CD4-positive, alpha-beta T cell (primary cell): ENCODE measurements around the gene GLP1R. TPM values are rescaled to one million over a fixed set of nuclear protein-coding genes. Genes with fewer than 3 reads are reported as not detected.

Source experiments
- ATAC-seq: fragments of 200-7000 bp; cut with Tn5 transposase; one replicate; pipeline ENCODE4 v1.10.0; 2022; ENCODE audit warnings: mild to moderate bottlenecking; ENCODE audit not compliant: poor library complexity
- CTCF ChIA-PET: fragments of 350-600 bp; sonication (Branson Sonifier 250); formaldehyde crosslinking; loops from one replicate; lab custom pipeline; 2021; ENCODE audit warnings: antibody characterized with exemption, inconsistent platforms; lab: Charles Lee
- POLR2A ChIA-PET: fragments of 350-600 bp; sonication (Branson Sonifier 250); formaldehyde crosslinking; loops from one replicate; lab custom pipeline; 2021; ENCODE audit warnings: antibody characterized with exemption, inconsistent platforms; lab: Charles Lee
- DNase-seq, 14 experiments: peaks; one replicate each; pipeline ENCODE4 v3.0.0-alpha.2; 2013 to 2020; ENCODE audit warnings: mixed read lengths in 2 of 14
- H3K27ac ChIP-seq, 2 donors: one replicate each; pipeline versions ENCODE4 v1.5.1 to v1.7.0; 2013; ENCODE audit warnings: low read length in 2 of 2, low read depth in 1 of 2, mild to moderate bottlenecking in 1 of 2
- H3K27me3 ChIP-seq, 2 experiments: 1 replicate in 1 of 2; 2 replicates in 1 of 2; pipeline versions ENCODE4 v1.6.1 to v1.7.0; 2013; ENCODE audit warnings: low read length in 2 of 2, control low read depth in 1 of 2, mild to moderate bottlenecking in 1 of 2, moderate library complexity in 1 of 2; ENCODE audit not compliant: insufficient read depth in 2 of 2, control insufficient read depth in 1 of 2
- H3K36me3 ChIP-seq: one replicate; pipeline ENCODE4 v1.6.1; 2013; ENCODE audit warnings: low read length, control low read depth; ENCODE audit not compliant: insufficient read depth
- H3K4me1 ChIP-seq: one replicate; pipeline ENCODE4 v1.6.1; 2013; ENCODE audit warnings: low read length, control low read depth; ENCODE audit not compliant: insufficient read depth
- H3K4me3 ChIP-seq: one replicate; pipeline ENCODE4 v1.5.1; 2013; ENCODE audit warnings: mild to moderate bottlenecking, low read length, moderate library complexity
- H3K9me3 ChIP-seq, 2 experiments: 1 replicate in 1 of 2; 2 replicates in 1 of 2; pipeline versions ENCODE4 v1.6.1 to v1.7.0; 2013; ENCODE audit warnings: low read length in 2 of 2, mild to moderate bottlenecking in 2 of 2, control low read depth in 1 of 2, moderate library complexity in 1 of 2; ENCODE audit not compliant: control insufficient read depth in 1 of 2, insufficient read depth in 1 of 2
- H3K27ac Mint-ChIP-seq: one replicate; pipeline ENCODE4 v1.8.0; 2020; ENCODE audit warnings: mixed read lengths
- H3K27me3 Mint-ChIP-seq: one replicate; pipeline ENCODE4 v1.8.0; 2021; ENCODE audit warnings: mixed read lengths
- H3K36me3 Mint-ChIP-seq: one replicate; pipeline ENCODE4 v1.8.0; 2021; ENCODE audit warnings: low read depth, mixed read lengths
- H3K4me1 Mint-ChIP-seq: one replicate; pipeline ENCODE4 v1.8.0; 2021; ENCODE audit warnings: low read depth, mixed read lengths
- H3K4me3 Mint-ChIP-seq: one replicate; pipeline ENCODE4 v1.8.0; 2020; ENCODE audit warnings: mild to moderate bottlenecking, mixed read lengths
- H3K9me3 Mint-ChIP-seq: one replicate; pipeline ENCODE4 v1.8.0; 2020; ENCODE audit warnings: mixed read lengths
- intact Hi-C, 2 experiments: fragments of 100-400 bp; cut with DNase I in 1 of 2; cut with micrococcal nuclease in 1 of 2; formaldehyde crosslinking; loops; one replicate each; pipeline versions ENCODE4 v1.15.1 to v1.9.0; 2023 to 2025; cut with DNase I, micrococcal nuclease
- total RNA-seq, 174 experiments: library from RNA in 2 of 174; stranded (reverse) in 2 of 174; gene quantifications; one replicate each; pipeline ENCODE4 v1.2.3 and lab custom pipeline; 2021 to 2026
- TF ChIP-seq, protein P1 (sequence below): fragments of 200-600 bp; IDR thresholded peaks from one replicate; pipeline ENCODE4 v1.8.0; 2022; ENCODE audit warnings: antibody characterized with exemption, mild to moderate bottlenecking

Gene GLP1R
- total RNA-seq, 2 experiments from 2014 or later, result not detected

DNA sequence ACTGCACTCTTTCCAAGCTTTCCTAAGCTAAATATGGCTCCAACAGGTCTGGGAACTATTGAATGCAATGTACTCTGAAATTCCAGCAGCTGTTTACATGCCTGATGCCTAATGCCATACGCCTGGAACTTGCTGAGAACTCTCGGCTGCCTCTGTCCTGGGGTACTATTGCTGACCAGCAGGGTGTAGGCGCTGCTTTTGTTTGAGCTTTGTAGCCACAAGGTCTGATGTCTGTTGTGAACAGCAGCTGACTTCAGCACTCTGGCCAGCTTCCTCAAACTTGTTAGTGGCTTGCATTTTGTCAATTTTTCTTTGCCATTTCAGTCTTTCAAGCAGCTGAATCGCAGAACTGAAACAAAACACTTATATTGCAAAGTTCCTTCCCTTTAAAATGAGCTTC lies 39.8 kb downstream of the GLP1R start:
- H3K27ac Mint-ChIP-seq, result no peak overlapping the region
- intact Hi-C loops, result no loop called here
- H3K27me3 Mint-ChIP-seq, result peaks cover 49% of the 10 kb centered on the region
- H3K4me1 Mint-ChIP-seq, result no peaks in the 10 kb centered on the region
- H3K4me3 ChIP-seq, result no peak overlapping the region
- POLR2A ChIA-PET, result interaction anchor here (1.1 kb wide), 1 partner anchor 26 kb away, joined by 4 read pairs; the partner anchor contains the start of gene SAYSD1
- TF ChIP-seq, protein P1, sequence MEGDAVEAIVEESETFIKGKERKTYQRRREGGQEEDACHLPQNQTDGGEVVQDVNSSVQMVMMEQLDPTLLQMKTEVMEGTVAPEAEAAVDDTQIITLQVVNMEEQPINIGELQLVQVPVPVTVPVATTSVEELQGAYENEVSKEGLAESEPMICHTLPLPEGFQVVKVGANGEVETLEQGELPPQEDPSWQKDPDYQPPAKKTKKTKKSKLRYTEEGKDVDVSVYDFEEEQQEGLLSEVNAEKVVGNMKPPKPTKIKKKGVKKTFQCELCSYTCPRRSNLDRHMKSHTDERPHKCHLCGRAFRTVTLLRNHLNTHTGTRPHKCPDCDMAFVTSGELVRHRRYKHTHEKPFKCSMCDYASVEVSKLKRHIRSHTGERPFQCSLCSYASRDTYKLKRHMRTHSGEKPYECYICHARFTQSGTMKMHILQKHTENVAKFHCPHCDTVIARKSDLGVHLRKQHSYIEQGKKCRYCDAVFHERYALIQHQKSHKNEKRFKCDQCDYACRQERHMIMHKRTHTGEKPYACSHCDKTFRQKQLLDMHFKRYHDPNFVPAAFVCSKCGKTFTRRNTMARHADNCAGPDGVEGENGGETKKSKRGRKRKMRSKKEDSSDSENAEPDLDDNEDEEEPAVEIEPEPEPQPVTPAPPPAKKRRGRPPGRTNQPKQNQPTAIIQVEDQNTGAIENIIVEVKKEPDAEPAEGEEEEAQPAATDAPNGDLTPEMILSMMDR, result no peak
- H3K27ac ChIP-seq, result no peak overlapping the region
- ATAC-seq (peak; percentile 37), DNase-seq (peak in 4 of 14 experiments; percentile 5 to 40 (median 22))
- H3K36me3 ChIP-seq, result no peaks in the 10 kb centered on the region
- H3K9me3 Mint-ChIP-seq, result no peaks in the 10 kb centered on the region
- H3K9me3 ChIP-seq, result no peaks in the 10 kb centered on the region
- no peaks in the 10 kb centered on the region for H3K4me1 ChIP-seq
- H3K4me3 Mint-ChIP-seq, result no peak overlapping the region
- CTCF ChIA-PET, result interaction anchor here (0.8 to 1.7 kb wide), 3 partner anchors 14 to 215 kb away, joined by 3 to 8 read pairs (median 4); partner anchors contain the start of gene SAYSD1
- peaks cover 28 to 29% of the 10 kb centered on the region in 2 experiments for H3K27me3 ChIP-seq
- no peaks in the 10 kb centered on the region for H3K36me3 Mint-ChIP-seq

- intact Hi-C loops, result loop anchor here in 1 of 2 experiments (10.0 kb wide), 1 partner anchor 215 kb away; no protein-coding TSS in a partner anchor
- DNase-seq (no peak), ATAC-seq (no peak)
- POLR2A ChIA-PET, result no interaction called here
- Mint-ChIP-seq H3K4me3 (no peak overlapping the region), H3K27me3 (peaks cover 44% of the 10 kb centered on the region), H3K36me3 (no peaks in the 10 kb centered on the region), H3K9me3 (no peaks in the 10 kb centered on the region), H3K27ac (no peak overlapping the region), H3K4me1 (no peaks in the 10 kb centered on the region)
- CTCF ChIA-PET, result interaction anchor here (1.0 kb wide), 1 partner anchor 19 kb away, joined by 3 read pairs; no protein-coding TSS in a partner anchor
- Histone ChIP-seq H3K4me3 (no peak overlapping the region), H3K27me3 (peaks cover 26 to 28% of the 10 kb centered on the region in 2 experiments), H3K36me3 (no peaks in the 10 kb centered on the region), H3K4me1 (no peaks in the 10 kb centered on the region), H3K27ac (no peak overlapping the region), H3K9me3 (no peaks in the 10 kb centered on the region)
- TF ChIP-seq, protein P1, result no peak
Measured at GRCh38 chr6:39090036-39090435, 41.5 kb downstream of the GLP1R start.

- no peak overlapping the region for H3K27ac ChIP-seq
- no peaks in the 10 kb centered on the region for H3K9me3 ChIP-seq
- H3K4me3 ChIP-seq, result no peak overlapping the region
- ATAC-seq (no peak), DNase-seq (no peak)
- POLR2A ChIA-PET, result interaction anchor here (0.9 kb wide), 1 partner anchor 11 kb away, joined by 5 read pairs; no protein-coding TSS in a partner anchor
- intact Hi-C loops, result loop anchor here in 1 of 2 experiments (10.0 kb wide), 1 partner anchor 214 kb away; no protein-coding TSS in a partner anchor
- peaks cover 44% of the 10 kb centered on the region for H3K27me3 Mint-ChIP-seq
- no peaks in the 10 kb centered on the region for H3K36me3 ChIP-seq
- H3K27me3 ChIP-seq, result peaks cover 24 to 28% of the 10 kb centered on the region in 2 experiments
- H3K4me1 ChIP-seq, result no peaks in the 10 kb centered on the region
- no peak overlapping the region for H3K27ac Mint-ChIP-seq
- no peaks in the 10 kb centered on the region for H3K36me3 Mint-ChIP-seq
- no peaks in the 10 kb centered on the region for H3K4me1 Mint-ChIP-seq
- no peaks in the 10 kb centered on the region for H3K9me3 Mint-ChIP-seq
- H3K4me3 Mint-ChIP-seq, result no peak overlapping the region
- CTCF ChIA-PET, result interaction anchor here (1.0 kb wide), 1 partner anchor 18 kb away, joined by 3 read pairs; no protein-coding TSS in a partner anchor
- TF ChIP-seq, protein P1, result no peak
Measured at GRCh38 chr6:39091220-39091619, 42.6 kb downstream of the GLP1R start.
